GM12878 (cell line): Measurements from ENCODE around the gene SPATS2L. TPM values are rescaled to one million over a fixed set of nuclear protein-coding genes. Genes with fewer than 3 reads are reported as not detected.

Experiments
- ATAC-seq: fragments of 200-7000 bp; cut with Tn5 transposase; 3 replicates; pipeline ENCODE4 v1.9.1; 2020; ENCODE audit warnings: mild to moderate bottlenecking, moderate library complexity
- BruUV-seq: library from RNA; stranded (reverse); fragments of 400-500 nt; replicated peaks from 2 replicates; lab custom pipeline; 2021; lab: Mats Ljungman, UMichigan
- CTCF ChIA-PET: fragments of 300-600 bp; sonication (Branson Sonifier 250); formaldehyde crosslinking; extraction: SDS; loops from one replicate; lab custom pipeline; 2021; ENCODE audit warnings: inconsistent platforms; lab: Yijun Ruan, JAX
- POLR2A ChIA-PET: fragments of 350-600 bp; formaldehyde crosslinking; extraction: SDS; loops from one replicate; lab custom pipeline; 2021; ENCODE audit warnings: inconsistent platforms; lab: Charles Lee
- RAD21 ChIA-PET: fragments of 300-600 bp; sonication (Branson Sonifier 250); formaldehyde crosslinking; loops from one replicate; lab custom pipeline; 2023; ENCODE audit warnings: antibody characterized with exemption; ENCODE audit not compliant: unreplicated experiment; lab: Charles Lee
- SMC1A ChIA-PET: fragments of 300-600 bp; sonication (Branson Sonifier 250); formaldehyde crosslinking; loops from one replicate; lab custom pipeline; 2023; ENCODE audit not compliant: unreplicated experiment, uncharacterized antibody; lab: Charles Lee
- DNase-seq: peaks from one replicate; pipeline ENCODE4 v3.0.0-alpha.2; 2011; ENCODE audit warnings: low read depth, low spot score
- FAIRE-seq: peaks from 3 replicates; lab custom pipeline; 2011; peaks lifted over from hg19 to GRCh38; lab: Jason Lieb, UNC
- H2AFZ ChIP-seq: 2 replicates; pipeline ENCODE4 v1.6.0; 2011; ENCODE audit warnings: low read depth, low read length, control low read depth; ENCODE audit not compliant: control insufficient read depth
- H3K27ac ChIP-seq: 2 replicates; pipeline ENCODE4 v1.5.1; 2011; ENCODE audit warnings: control low read depth; ENCODE audit not compliant: control insufficient read depth, insufficient read depth
- H3K27me3 ChIP-seq, 2 experiments: replicated peaks in 1 of 2; 2 replicates each; pipeline versions ENCODE4 v1.6.0 to v1.6.1; 2011; ENCODE audit warnings: low read length in 1 of 2; ENCODE audit not compliant: control insufficient read depth in 2 of 2, insufficient read depth in 2 of 2
- H3K36me3 ChIP-seq, 2 experiments: 2 replicates each; pipeline ENCODE4 v1.5.1; 2011; ENCODE audit warnings: low read length in 1 of 2; ENCODE audit not compliant: control insufficient read depth in 2 of 2, insufficient read depth in 2 of 2
- H3K4me1 ChIP-seq: 2 replicates; pipeline ENCODE4 v1.6.1; 2011; ENCODE audit warnings: mild to moderate bottlenecking, low read length, moderate library complexity, mixed read lengths; ENCODE audit not compliant: control insufficient read depth, insufficient read depth
- H3K4me2 ChIP-seq: 2 replicates; pipeline ENCODE4 v1.6.0; 2011; ENCODE audit warnings: control low read depth; ENCODE audit not compliant: control insufficient read depth, insufficient read depth
- H3K4me3 ChIP-seq: fragments of 200-600 bp; sonication (generic); 2 replicates; pipeline ENCODE4 v1.5.1; 2016
- H3K79me2 ChIP-seq: 2 replicates; pipeline ENCODE4 v1.6.0; 2011; ENCODE audit warnings: low read length; ENCODE audit not compliant: control insufficient read depth, insufficient read depth
- H3K9ac ChIP-seq: 2 replicates; pipeline ENCODE4 v1.8.0; 2011; ENCODE audit warnings: low read length, control low read depth, mixed read lengths; ENCODE audit not compliant: control insufficient read depth, insufficient read depth
- H3K9me3 ChIP-seq: replicated peaks from 3 replicates; pipeline ENCODE4 v1.5.1; 2011; ENCODE audit warnings: mild to moderate bottlenecking, low read length; ENCODE audit not compliant: control insufficient read depth, insufficient read depth
- H4K20me1 ChIP-seq: 2 replicates; pipeline ENCODE4 v1.6.0; 2011; ENCODE audit not compliant: control insufficient read depth, insufficient read depth
- CHD4 ChIP-seq: fragments of 200-600 bp; sonication (generic); IDR thresholded peaks from 2 replicates; pipeline ENCODE4 v1.6.1; 2016; ENCODE audit warnings: mild to moderate bottlenecking
- HCFC1 ChIP-seq: fragments of 150-350 bp; IDR thresholded peaks from 2 replicates; pipeline ENCODE4 v1.6.1; 2014; ENCODE audit warnings: low read length
- HDAC2 ChIP-seq: fragments of 200-600 bp; sonication (generic); IDR thresholded peaks from 2 replicates; pipeline ENCODE4 v1.6.1; 2017
- HDGF ChIP-seq: fragments of 450-650 bp; IDR thresholded peaks from 2 replicates; pipeline ENCODE4 v1.6.1; 2016; ENCODE audit warnings: antibody characterized with exemption
- KDM1A ChIP-seq: fragments of 200-600 bp; sonication (generic); IDR thresholded peaks from 2 replicates; pipeline ENCODE4 v1.6.1; 2016; ENCODE audit warnings: borderline replicate concordance
- MEF2A ChIP-seq: IDR thresholded peaks from 2 replicates; pipeline ENCODE4 v1.6.1; 2011; ENCODE audit warnings: low read depth, mild to moderate bottlenecking, low read length, moderate library complexity; ENCODE audit not compliant: insufficient read depth
- NR2C1 ChIP-seq: fragments of 450-650 bp; IDR thresholded peaks from 2 replicates; pipeline ENCODE4 v1.6.1; 2017; ENCODE audit warnings: antibody characterized with exemption, mild to moderate bottlenecking, moderate library complexity
- POLR2AphosphoS2 ChIP-seq: IDR thresholded peaks from 2 replicates; pipeline ENCODE4 v1.6.1; 2011; ENCODE audit warnings: low read depth, mild to moderate bottlenecking, low read length, improper control_type of control experiment, moderate library complexity
- POLR2AphosphoS5 ChIP-seq: IDR thresholded peaks from 2 replicates; pipeline ENCODE4 v1.6.1; 2011; ENCODE audit warnings: mild to moderate bottlenecking, low read length, inconsistent platforms
- SMAD1 ChIP-seq: fragments of 450-650 bp; IDR thresholded peaks from 2 replicates; pipeline ENCODE4 v1.6.1; 2018; ENCODE audit warnings: mild to moderate bottlenecking, low read depth; ENCODE audit not compliant: partially characterized antibody
- STAT3 ChIP-seq: IDR thresholded peaks from 2 replicates; pipeline ENCODE4 v1.6.1; 2011; ENCODE audit warnings: low read depth, low read length, improper control_type of control experiment
- SUPT20H ChIP-seq: IDR thresholded peaks from 2 replicates; pipeline ENCODE4 v1.6.1; 2011; ENCODE audit warnings: low read depth, mild to moderate bottlenecking, low read length, moderate library complexity, borderline replicate concordance; ENCODE audit not compliant: control insufficient read depth
- WGBS: methylation state at CpG from one replicate; pipeline ENCODE4 v1.1.6; 2016; ENCODE audit warnings: low lambda C conversion rate; ENCODE audit not compliant: insufficient replicate concordance, insufficient coverage; ENCODE audit errors: missing lambda C conversion rate; 5-methylcytosine and 5-hydroxymethylcytosine counted together
- in situ Hi-C: fragments of 300-500 bp; cut with MboI; formaldehyde crosslinking; loops from 9 replicates; pipeline ENCODE4 v1.14.3; 2018; ENCODE audit warnings: mixed read lengths
- intact Hi-C: fragments of 100-400 bp; cut with micrococcal nuclease; formaldehyde crosslinking; loops from one replicate; pipeline ENCODE4 v1.14.2; 2022; ENCODE audit not compliant: unreplicated experiment
- polyA plus RNA-seq, 11 experiments: library from polyadenylated mRNA; depleted of rRNA in 4 of 11; unstranded in 6 of 11; stranded (reverse) in 5 of 11; fragments of >200 nt; fragmentation: Nextera tagmentation in 4 of 11; fragmentation: Illumina TruSeq in 1 of 11; extraction: Ambion mirVana in 4 of 11; extraction: Trizol in 1 of 11; gene quantifications; 1 replicate in 1 of 11; 2 replicates in 10 of 11; pipeline versions ENCODE4 v1.2.1 to v1.2.3, GENCODE V29; 2011 to 2016; ENCODE audit warnings: inconsistent platforms in 2 of 11, missing spikeins in 2 of 11, low read depth in 1 of 11
- total RNA-seq, 4 experiments: library from RNA; depleted of rRNA in 3 of 4; stranded (reverse); fragments of >200 nt in 3 of 4; fragmentation: Illumina TruSeq in 1 of 4; extraction: Trizol in 1 of 4; gene quantifications; 2 replicates each; pipeline versions ENCODE4 v1.2.1 to v1.2.3, GENCODE V29; 2013 to 2021
- TF ChIP-seq, protein P1 (sequence below): IDR thresholded peaks from 2 replicates; pipeline ENCODE4 v1.6.1; 2011; ENCODE audit warnings: borderline replicate concordance, low read depth, mild to moderate bottlenecking, moderate library complexity, low read length; ENCODE audit not compliant: insufficient read depth, poor library complexity, severe bottlenecking
- TF ChIP-seq, protein P2 (sequence below): fragments of 450-650 bp; IDR thresholded peaks from 2 replicates; pipeline ENCODE4 v1.6.1; 2017; ENCODE audit warnings: borderline replicate concordance

Gene SPATS2L
- total and polyA plus RNA-seq, 10 of the 15 experiments (the other 5 are each of a cell fraction or from before 2014, with no cell fraction given) = 5.2 to 30.0 (median 20.1) TPM

GRCh38 chr2:200356321-200356720 is 49.8 kb downstream of the SPATS2L start:
- DNase-seq (no peak), FAIRE-seq (no peak), ATAC-seq (no peak)
- intact Hi-C loops (no loop called here), in situ Hi-C loops (no loop called here)
- no peaks in the 10 kb centered on the region for H3K4me1 ChIP-seq
- no peaks in the 10 kb centered on the region for H3K9me3 ChIP-seq
- H3K79me2 ChIP-seq = no peaks in the 10 kb centered on the region
- SMC1A ChIA-PET = no interaction called here
- no TSS peak for BruUV-seq
- H3K4me3 ChIP-seq = no peak overlapping the region
- CTCF ChIA-PET = no interaction called here
- WGBS = 48% methylated on average over 1 of the region's 1 CpG
- no peaks in the 10 kb centered on the region; a peak in 1 of 4 replicates for H3K36me3 ChIP-seq
- no peaks in the 10 kb centered on the region for H4K20me1 ChIP-seq
- RAD21 ChIA-PET = no interaction called here
- no peak overlapping the region for H3K4me2 ChIP-seq
- H3K27ac ChIP-seq = no peak overlapping the region
- POLR2A ChIA-PET = no interaction called here
- no peak overlapping the region for H2AFZ ChIP-seq
- no peak overlapping the region for H3K9ac ChIP-seq
- H3K27me3 ChIP-seq = no peaks in the 10 kb centered on the region
- no peak for TF ChIP-seq HDGF
- TF ChIP-seq, protein P1, sequence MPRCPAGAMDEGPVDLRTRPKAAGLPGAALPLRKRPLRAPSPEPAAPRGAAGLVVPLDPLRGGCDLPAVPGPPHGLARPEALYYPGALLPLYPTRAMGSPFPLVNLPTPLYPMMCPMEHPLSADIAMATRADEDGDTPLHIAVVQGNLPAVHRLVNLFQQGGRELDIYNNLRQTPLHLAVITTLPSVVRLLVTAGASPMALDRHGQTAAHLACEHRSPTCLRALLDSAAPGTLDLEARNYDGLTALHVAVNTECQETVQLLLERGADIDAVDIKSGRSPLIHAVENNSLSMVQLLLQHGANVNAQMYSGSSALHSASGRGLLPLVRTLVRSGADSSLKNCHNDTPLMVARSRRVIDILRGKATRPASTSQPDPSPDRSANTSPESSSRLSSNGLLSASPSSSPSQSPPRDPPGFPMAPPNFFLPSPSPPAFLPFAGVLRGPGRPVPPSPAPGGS = no peak
- no peak for TF ChIP-seq STAT3
- TF ChIP-seq HCFC1 = no peak
- TF ChIP-seq POLR2AphosphoS2 = no peak
- no peak for TF ChIP-seq POLR2AphosphoS5
- no peak for TF ChIP-seq NR2C1
- TF ChIP-seq, protein P2, sequence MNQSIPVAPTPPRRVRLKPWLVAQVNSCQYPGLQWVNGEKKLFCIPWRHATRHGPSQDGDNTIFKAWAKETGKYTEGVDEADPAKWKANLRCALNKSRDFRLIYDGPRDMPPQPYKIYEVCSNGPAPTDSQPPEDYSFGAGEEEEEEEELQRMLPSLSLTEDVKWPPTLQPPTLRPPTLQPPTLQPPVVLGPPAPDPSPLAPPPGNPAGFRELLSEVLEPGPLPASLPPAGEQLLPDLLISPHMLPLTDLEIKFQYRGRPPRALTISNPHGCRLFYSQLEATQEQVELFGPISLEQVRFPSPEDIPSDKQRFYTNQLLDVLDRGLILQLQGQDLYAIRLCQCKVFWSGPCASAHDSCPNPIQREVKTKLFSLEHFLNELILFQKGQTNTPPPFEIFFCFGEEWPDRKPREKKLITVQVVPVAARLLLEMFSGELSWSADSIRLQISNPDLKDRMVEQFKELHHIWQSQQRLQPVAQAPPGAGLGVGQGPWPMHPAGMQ = no peak
- TF ChIP-seq HDAC2 = no peak
- TF ChIP-seq SUPT20H = no peak
- TF ChIP-seq KDM1A = no peak
- TF ChIP-seq SMAD1 = no peak
- TF ChIP-seq CHD4 = no peak
- no peak for TF ChIP-seq MEF2A
